GM11168 (cell line): Measurements from ENCODE around the gene SYDE1.
"Not testable (repeated sequence)": the region's sequence is repeated elsewhere in the genome, so short reads cannot be mapped to it uniquely, and the experiment has no call there.

Experiments used
- in situ Hi-C: fragments of 300-500 bp; cut with MboI; formaldehyde crosslinking; loops from one replicate; pipeline ENCODE4 v1.12.0; 2022; ENCODE audit warnings: low sequenced_read_pairs; ENCODE audit not compliant: unreplicated experiment

SYDE1 gene

GRCh38 chr19:15107061-15108010, at the start of gene SYDE1:
Gene SYDE1, plus strand, starts transcription at chr19:15107401. Its CDS starts 33 bp downstream, at chr19:15107434.
- in situ Hi-C loops, result no loop called here

GRCh38 chr19:15062036-15062435, 45.2 kb upstream of the SYDE1 start:
- in situ Hi-C loops, result no loop called here

- in situ Hi-C loops, result not testable (repeated sequence)
Observed at GRCh38 chr19:15070386-15070785, 36.8 kb upstream of the SYDE1 start.

- in situ Hi-C loops, result no loop called here
Observed at GRCh38 chr19:15072930-15073647, 34.1 kb upstream of the SYDE1 start.

GRCh38 chr19:15074371-15074770, 32.8 kb upstream of the SYDE1 start:
- in situ Hi-C loops, result no loop called here

- in situ Hi-C loops, result no loop called here
Observed at GRCh38 chr19:15075806-15076205, 31.4 kb upstream of the SYDE1 start.

- in situ Hi-C loops, result not testable (repeated sequence)
Observed at GRCh38 chr19:15080002-15080401, 27.2 kb upstream of the SYDE1 start.

- in situ Hi-C loops, result no loop called here
Observed at GRCh38 chr19:15081911-15082310, 25.3 kb upstream of the SYDE1 start, which contains the start of gene OR1I1. Gene OR1I1, plus strand, starts transcription at chr19:15082211. Its CDS starts 4,855 bp downstream, at chr19:15087066.

- in situ Hi-C loops, result no loop called here
Observed at GRCh38 chr19:15087182-15087581, 20.0 kb upstream of the SYDE1 start.

- in situ Hi-C loops, result loop anchor here (10.0 kb wide), 1 partner anchor 63 kb away; no protein-coding TSS in a partner anchor
Observed at GRCh38 chr19:15091918-15092753, 15.1 kb upstream of the SYDE1 start.

- in situ Hi-C loops, result loop anchor here (10.0 kb wide), 1 partner anchor 62 kb away; no protein-coding TSS in a partner anchor
Observed at GRCh38 chr19:15093001-15093400, 14.2 kb upstream of the SYDE1 start.

- in situ Hi-C loops, result loop anchor here (10.0 kb wide), 1 partner anchor 59 kb away; no protein-coding TSS in a partner anchor
Observed at GRCh38 chr19:15096223-15096622, 11.0 kb upstream of the SYDE1 start.

- in situ Hi-C loops, result loop anchor here (10.0 kb wide), 1 partner anchor 57 kb away; no protein-coding TSS in a partner anchor
Observed at GRCh38 chr19:15097980-15098379, 9.2 kb upstream of the SYDE1 start.

- in situ Hi-C loops, result loop anchor here (10.0 kb wide), 1 partner anchor 56 kb away; no protein-coding TSS in a partner anchor
Observed at GRCh38 chr19:15098460-15098859, 8.7 kb upstream of the SYDE1 start.

- in situ Hi-C loops, result loop anchor here (10.0 kb wide), 1 partner anchor 56 kb away; no protein-coding TSS in a partner anchor
Observed at GRCh38 chr19:15099017-15099582, 8.1 kb upstream of the SYDE1 start.

GRCh38 chr19:15101479-15102082, 5.6 kb upstream of the SYDE1 start:
- in situ Hi-C loops, result no loop called here

- in situ Hi-C loops, result no loop called here
Observed at GRCh38 chr19:15104003-15104402, 3.2 kb upstream of the SYDE1 start.

GRCh38 chr19:15104411-15104810, 2.8 kb upstream of the SYDE1 start:
- in situ Hi-C loops, result no loop called here

- in situ Hi-C loops, result no loop called here
Observed at GRCh38 chr19:15105044-15105443, 2.2 kb upstream of the SYDE1 start.
